ELR (cell line): ENCODE measurements around the gene RIC8B.
"Not testable (repeated sequence)": the region's sequence is repeated elsewhere in the genome, so short reads cannot be mapped to it uniquely, and the experiment has no call there.

Experiments used
- DNase-seq: peaks from one replicate; pipeline ENCODE4 v3.0.0-alpha.2; 2015; ENCODE audit warnings: low read depth

The RIC8B gene

GRCh38 chr12:106902053-106902452, 127.6 kb downstream of the RIC8B start:
- DNase-seq, result no peak

GRCh38 chr12:106903241-106903945, 128.9 kb downstream of the RIC8B start:
- peak; percentile 80 for DNase-seq

- DNase-seq, result no peak
These were observed 132.2 kb downstream of the RIC8B start for GRCh38 chr12:106906715-106907114.

GRCh38 chr12:106907411-106907810, 132.9 kb downstream of the RIC8B start:
- DNase-seq, result no peak

GRCh38 chr12:106907846-106908245, 133.4 kb downstream of the RIC8B start:
- no peak for DNase-seq

- DNase-seq, result no peak
These were observed 134.1 kb downstream of the RIC8B start for GRCh38 chr12:106908561-106908960.

- DNase-seq, result no peak
These were observed 135.7 kb downstream of the RIC8B start for GRCh38 chr12:106910202-106910601.

- DNase-seq, result no peak
These were observed 137.1 kb downstream of the RIC8B start for GRCh38 chr12:106911581-106911980.

GRCh38 chr12:106913456-106913855, 139.0 kb downstream of the RIC8B start:
- DNase-seq, result no peak

GRCh38 chr12:106914796-106915634, 140.5 kb downstream of the RIC8B start:
- DNase-seq, result no peak

GRCh38 chr12:106915635-106916026, 141.1 kb downstream of the RIC8B start:
- no peak for DNase-seq

- no peak for DNase-seq
These were observed 143.0 kb downstream of the RIC8B start for GRCh38 chr12:106917503-106917902.

- DNase-seq, result peak; percentile 36
These were observed 144.3 kb downstream of the RIC8B start for GRCh38 chr12:106918746-106919145.

- DNase-seq, result peak; percentile 69
These were observed 145.5 kb downstream of the RIC8B start for GRCh38 chr12:106919910-106920544.

- not testable (repeated sequence) for DNase-seq
These were observed 147.5 kb downstream of the RIC8B start for GRCh38 chr12:106921976-106922375.

GRCh38 chr12:106923594-106923993, 149.1 kb downstream of the RIC8B start:
- not testable (repeated sequence) for DNase-seq

- DNase-seq, result no peak
These were observed 149.9 kb downstream of the RIC8B start for GRCh38 chr12:106924268-106924861.

GRCh38 chr12:106926657-106927056, 152.2 kb downstream of the RIC8B start:
- no peak for DNase-seq

GRCh38 chr12:106934277-106934676, 159.8 kb downstream of the RIC8B start:
- DNase-seq, result no peak
